ENCODE data around the gene ROCK1. TPM values are rescaled to one million over a fixed set of nuclear protein-coding genes. Genes with fewer than 3 reads are reported as not detected.
A peak's percentile ranks its signal among the peaks of the same experiment; 100 is the strongest.

Gene ROCK1
- total RNA-seq, 1 donor from 2014 or later: 48.0 TPM

- TF ChIP-seq CTCF (IDR thresholded peaks at IDR 0.05; ENCODE audit: unreplicated experiment): no peak
- DNase-seq (ENCODE audit: low spot score in 2 of 2, unreplicated experiment in 2 of 2): no peak
- H3K27ac Mint-ChIP-seq: peak overlapping the region; percentile 54
- peaks cover 50% of the 10 kb centered on the region for H3K4me1 Mint-ChIP-seq
- H3K9me3 Mint-ChIP-seq: no peaks in the 10 kb centered on the region
- H3K36me3 Mint-ChIP-seq: peaks cover 2% of the 10 kb centered on the region
- H3K27me3 Mint-ChIP-seq (ENCODE audit: low read depth): no peaks in the 10 kb centered on the region
- H3K4me3 Mint-ChIP-seq: no peak overlapping the region
These were observed 38.4 kb downstream of the ROCK1 start for GRCh38 chr18:21073180-21073579.

GRCh38 chr18:21071071-21071470 lies 40.5 kb downstream of the ROCK1 start:
- Mint-ChIP-seq H3K9me3 (no peaks in the 10 kb centered on the region), H3K27ac (no peak overlapping the region)

GRCh38 chr18:21069468-21069867 lies 42.1 kb downstream of the ROCK1 start:
- no peak for TF ChIP-seq CTCF (IDR thresholded peaks at IDR 0.05; ENCODE audit: unreplicated experiment)

More at GRCh38 chr18:21071071-21071470, 40.5 kb downstream of the ROCK1 start:
- TF ChIP-seq CTCF (IDR thresholded peaks at IDR 0.05; ENCODE audit: unreplicated experiment): no peak
- Mint-ChIP-seq H3K4me3 (no peak overlapping the region), H3K36me3 (peaks cover 9% of the 10 kb centered on the region), H3K27me3 (ENCODE audit: low read depth) (no peaks in the 10 kb centered on the region), H3K4me1 (peaks cover 41% of the 10 kb centered on the region)
- DNase-seq (ENCODE audit: low spot score in 2 of 2, unreplicated experiment in 2 of 2): no peak

GRCh38 chr18:21064347-21064746 lies 47.3 kb downstream of the ROCK1 start:
- no peak for DNase-seq (ENCODE audit: low spot score in 2 of 2, unreplicated experiment in 2 of 2)
- Mint-ChIP-seq H3K27me3 (ENCODE audit: low read depth) (no peaks in the 10 kb centered on the region), H3K4me1 (peaks cover 7% of the 10 kb centered on the region), H3K9me3 (peaks cover 14% of the 10 kb centered on the region), H3K36me3 (peaks cover 37% of the 10 kb centered on the region), H3K4me3 (no peak overlapping the region), H3K27ac (no peak overlapping the region)
- TF ChIP-seq CTCF (IDR thresholded peaks at IDR 0.05; ENCODE audit: unreplicated experiment): no peak

More at GRCh38 chr18:21069468-21069867, 42.1 kb downstream of the ROCK1 start:
- H3K9me3 Mint-ChIP-seq: no peaks in the 10 kb centered on the region
- H3K4me3 Mint-ChIP-seq: no peak overlapping the region
- H3K27me3 Mint-ChIP-seq (ENCODE audit: low read depth): no peaks in the 10 kb centered on the region
- H3K36me3 Mint-ChIP-seq: peaks cover 11% of the 10 kb centered on the region
- H3K4me1 Mint-ChIP-seq: peaks cover 29% of the 10 kb centered on the region
- H3K27ac Mint-ChIP-seq: no peak overlapping the region
- DNase-seq (ENCODE audit: low spot score in 2 of 2, unreplicated experiment in 2 of 2): no peak

GRCh38 chr18:21063011-21063410 lies 48.6 kb downstream of the ROCK1 start:
- Mint-ChIP-seq H3K9me3 (peaks cover 14% of the 10 kb centered on the region), H3K27me3 (ENCODE audit: low read depth) (no peaks in the 10 kb centered on the region), H3K27ac (no peak overlapping the region), H3K36me3 (peaks cover 34% of the 10 kb centered on the region), H3K4me3 (no peak overlapping the region), H3K4me1 (peaks cover 2% of the 10 kb centered on the region)
- DNase-seq (ENCODE audit: low spot score in 2 of 2, unreplicated experiment in 2 of 2): no peak
- no peak for TF ChIP-seq CTCF (IDR thresholded peaks at IDR 0.05; ENCODE audit: unreplicated experiment)

- DNase-seq (ENCODE audit: low spot score in 2 of 2, unreplicated experiment in 2 of 2): no peak
- Mint-ChIP-seq H3K4me1 (no peaks in the 10 kb centered on the region), H3K27ac (no peak overlapping the region), H3K27me3 (ENCODE audit: low read depth) (no peaks in the 10 kb centered on the region), H3K36me3 (peaks cover 20% of the 10 kb centered on the region), H3K9me3 (peaks cover 13% of the 10 kb centered on the region), H3K4me3 (no peak overlapping the region)
- no peak for TF ChIP-seq CTCF (IDR thresholded peaks at IDR 0.05; ENCODE audit: unreplicated experiment)
These were observed 54.5 kb downstream of the ROCK1 start for GRCh38 chr18:21057112-21057511.

Data from mesothelial cell of epicardium (in vitro differentiated cells).